H1 (cell line): ENCODE results near the gene PALD1.

Source experiments
- EP300 ChIP-seq, 2 experiments: IDR thresholded peaks; 1 replicate in 1 of 2; 2 replicates in 1 of 2; pipeline ENCODE4 v1.6.1; 2011 to 2012; ENCODE audit warnings: low read depth in 2 of 2, low read length in 2 of 2, mild to moderate bottlenecking in 2 of 2, borderline replicate concordance in 1 of 2, inconsistent platforms in 1 of 2, moderate library complexity in 1 of 2
- EZH2 ChIP-seq: fragments of 200-600 bp; sonication (generic); IDR thresholded peaks from 2 replicates; pipeline ENCODE4 v1.7.1; 2012; ENCODE audit warnings: low read depth, mild to moderate bottlenecking, moderate library complexity, low read length, inconsistent platforms; ENCODE audit not compliant: severe bottlenecking
- POLR2A ChIP-seq, 2 experiments: IDR thresholded peaks; 1 replicate in 1 of 2; 2 replicates in 1 of 2; pipeline ENCODE4 v1.6.1; 2011; ENCODE audit warnings: low read depth in 2 of 2, low read length in 2 of 2, mild to moderate bottlenecking in 2 of 2; ENCODE audit errors: control extremely low read depth in 1 of 2
- POLR2AphosphoS5 ChIP-seq: IDR thresholded peaks from 2 replicates; pipeline ENCODE4 v1.6.1; 2011; ENCODE audit warnings: low read depth, low read length
- POU5F1 ChIP-seq: IDR thresholded peaks from 2 replicates; pipeline ENCODE4 v1.6.1; 2011; ENCODE audit warnings: low read depth, mild to moderate bottlenecking, low read length, moderate library complexity
- TEAD4 ChIP-seq: IDR thresholded peaks from 2 replicates; pipeline ENCODE4 v1.6.1; 2012; ENCODE audit warnings: low read depth, low read length, inconsistent platforms, mixed read lengths
- TF ChIP-seq, protein P1 (sequence below), 3 experiments: IDR thresholded peaks; 1 replicate in 2 of 3; 2 replicates in 1 of 3; pipeline versions ENCODE4 v1.5.1 to v1.6.1; 2011; ENCODE audit warnings: low read length in 3 of 3, mild to moderate bottlenecking in 3 of 3, inconsistent platforms in 2 of 3, low read depth in 1 of 3, moderate library complexity in 1 of 3; ENCODE audit not compliant: insufficient read depth in 1 of 3; ENCODE audit errors: control extremely low read depth in 1 of 3
- TF ChIP-seq, protein P2 (sequence below): IDR thresholded peaks from 2 replicates; pipeline ENCODE4 v1.6.1; 2011; ENCODE audit warnings: low read depth, mild to moderate bottlenecking, low read length; ENCODE audit not compliant: insufficient read depth

DNA sequence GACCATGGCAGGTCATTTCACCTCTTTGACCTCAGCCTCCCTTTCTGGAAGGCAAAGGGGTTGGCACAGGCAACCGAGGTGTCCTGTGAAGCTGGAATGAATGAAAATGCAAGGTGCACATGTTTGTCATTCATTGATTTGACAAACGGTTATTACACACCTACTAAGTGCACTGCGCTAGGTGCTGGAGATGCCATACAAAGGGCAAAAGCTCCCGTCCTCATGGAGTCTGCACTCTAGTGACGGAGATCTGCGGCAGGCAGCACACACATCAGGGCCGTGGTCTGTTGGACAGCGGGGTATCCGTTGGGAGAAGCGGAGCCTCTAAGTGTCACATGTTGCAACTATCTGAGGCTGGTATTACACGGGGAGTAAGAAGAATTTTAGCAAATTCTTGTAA is 79.7 kb downstream of the PALD1 start:
- TF ChIP-seq, protein P1, sequence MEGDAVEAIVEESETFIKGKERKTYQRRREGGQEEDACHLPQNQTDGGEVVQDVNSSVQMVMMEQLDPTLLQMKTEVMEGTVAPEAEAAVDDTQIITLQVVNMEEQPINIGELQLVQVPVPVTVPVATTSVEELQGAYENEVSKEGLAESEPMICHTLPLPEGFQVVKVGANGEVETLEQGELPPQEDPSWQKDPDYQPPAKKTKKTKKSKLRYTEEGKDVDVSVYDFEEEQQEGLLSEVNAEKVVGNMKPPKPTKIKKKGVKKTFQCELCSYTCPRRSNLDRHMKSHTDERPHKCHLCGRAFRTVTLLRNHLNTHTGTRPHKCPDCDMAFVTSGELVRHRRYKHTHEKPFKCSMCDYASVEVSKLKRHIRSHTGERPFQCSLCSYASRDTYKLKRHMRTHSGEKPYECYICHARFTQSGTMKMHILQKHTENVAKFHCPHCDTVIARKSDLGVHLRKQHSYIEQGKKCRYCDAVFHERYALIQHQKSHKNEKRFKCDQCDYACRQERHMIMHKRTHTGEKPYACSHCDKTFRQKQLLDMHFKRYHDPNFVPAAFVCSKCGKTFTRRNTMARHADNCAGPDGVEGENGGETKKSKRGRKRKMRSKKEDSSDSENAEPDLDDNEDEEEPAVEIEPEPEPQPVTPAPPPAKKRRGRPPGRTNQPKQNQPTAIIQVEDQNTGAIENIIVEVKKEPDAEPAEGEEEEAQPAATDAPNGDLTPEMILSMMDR (IDR thresholded peaks at IDR 0.05; ENCODE audit: control extremely low read depth in 1 of 3, insufficient read depth in 1 of 3, low read depth in 1 of 3, low read length in 3 of 3) = no peak
- TF ChIP-seq POLR2A (IDR thresholded peaks at IDR 0.05; ENCODE audit: control extremely low read depth in 1 of 2, low read depth in 2 of 2, low read length in 2 of 2) (no peak), EP300 (IDR thresholded peaks at IDR 0.05; ENCODE audit: borderline replicate concordance in 1 of 2, low read depth in 2 of 2, low read length in 2 of 2) (no peak), EZH2 (no peak), TEAD4 (no peak), POU5F1 (no peak), POLR2AphosphoS5 (no peak)
- TF ChIP-seq, protein P2, sequence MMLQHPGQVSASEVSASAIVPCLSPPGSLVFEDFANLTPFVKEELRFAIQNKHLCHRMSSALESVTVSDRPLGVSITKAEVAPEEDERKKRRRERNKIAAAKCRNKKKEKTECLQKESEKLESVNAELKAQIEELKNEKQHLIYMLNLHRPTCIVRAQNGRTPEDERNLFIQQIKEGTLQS = no peak
